H1 (cell line): Measurements from ENCODE around the gene SLC27A5. TPM values are rescaled to one million over a fixed set of nuclear protein-coding genes. Genes with fewer than 3 reads are reported as not detected.

ENCODE experiments used
- CHD7 ChIP-seq: fragments of 300-600 bp; sonication (generic); IDR thresholded peaks from 2 replicates; pipeline ENCODE4 v1.7.1; 2012; ENCODE audit warnings: low read length, moderate library complexity, mild to moderate bottlenecking, inconsistent platforms; ENCODE audit not compliant: insufficient replicate concordance
- polyA plus RNA-seq, 7 experiments: library from polyadenylated mRNA; depleted of rRNA in 3 of 7; stranded (reverse) in 5 of 7; unstranded in 2 of 7; fragments of >200 nt in 5 of 7; fragments of 200-250 nt in 2 of 7; gene quantifications; 1 replicate in 5 of 7; 2 replicates in 1 of 7; 4 replicates in 1 of 7; pipeline versions ENCODE4 v1.2.1 to v1.2.3, GENCODE V29; 2011 to 2013; ENCODE audit warnings: missing spikeins in 2 of 7, mixed read lengths in 2 of 7
- total RNA-seq: library from RNA; stranded (reverse); fragmentation: NEBNext Ultra II Directional; extraction: Animal tissue kit (Norgen Biotek cat#: 25700); gene quantifications from 2 replicates; pipeline ENCODE4 v1.2.1, GENCODE V29; 2021

The SLC27A5 gene
- total and polyA plus RNA-seq, 2 of the 8 experiments (the other 6 are each of a cell fraction or from before 2014, with no cell fraction given): 25.1 to 80.5 TPM

GRCh38 chr19:58480831-58481230, 31.0 kb downstream of the SLC27A5 start (continued):
- TF ChIP-seq CHD7: no peak
